ENCODE measurements around the gene PML. TPM values are rescaled to one million over a fixed set of nuclear protein-coding genes. Genes with fewer than 3 reads are reported as not detected.

The PML gene
- total and polyA plus RNA-seq, 12 donors: 17.9 to 50.1 (median 22.5) TPM

GRCh38 chr15:74040109-74040850, 45.8 kb downstream of the PML start:
- TF ChIP-seq CTCF (IDR thresholded peaks at IDR 0.05): no peak
- Histone ChIP-seq H3K27me3 (no peaks in the 10 kb centered on the region), H3K36me3 (peaks cover 0 to 70% (median 11%) of the 10 kb centered on the region in 9 donors), H3K4me3 (no peak overlapping the region), H3K27ac (peak overlapping the region; percentile 13 to 85 (median 77)), H3K4me1 (peaks cover 20 to 78% (median 55%) of the 10 kb centered on the region in 9 donors), H3K9me3 (no peaks in the 10 kb centered on the region)
- ATAC-seq: peak; percentile 51 to 80 (median 69)
- intact Hi-C loops (cut with DNase I): loop anchor here in 1 of 10 donors (10.0 kb wide), 1 partner anchor 45 kb away; the partner anchor contains the start of genes PML and STOML1
- 67 to 74% methylated on average over 7 of the region's 7 CpGs for WGBS, 2 donors
- peak in 1 of 2 donors; percentile 76 for DNase-seq

DNA sequence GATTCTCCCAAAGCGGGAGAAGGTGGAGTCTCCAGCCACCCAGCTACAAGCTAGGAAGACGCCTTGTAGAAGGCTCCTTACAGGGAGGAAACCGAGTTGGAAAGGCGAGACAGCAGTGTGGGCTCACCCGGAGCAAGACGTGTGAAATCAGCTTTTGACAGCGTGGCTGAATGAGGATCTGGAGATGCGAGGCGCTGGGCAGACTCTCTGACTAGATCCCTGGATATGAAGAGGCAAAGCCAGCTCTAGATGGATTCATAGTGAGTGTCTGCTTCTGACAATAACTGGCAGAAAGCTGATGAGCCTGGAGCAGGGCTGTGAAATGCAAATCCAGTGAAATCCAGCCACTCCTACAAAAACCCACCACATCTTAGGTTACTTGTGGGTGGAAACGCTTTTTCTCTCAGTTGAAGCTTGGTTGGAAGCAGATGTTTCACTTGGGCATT, 46.8 kb downstream of the PML start:
- Histone ChIP-seq H3K36me3 (peaks cover 0 to 59% (median 7%) of the 10 kb centered on the region in 9 donors), H3K4me1 (peaks cover 20 to 81% (median 55%) of the 10 kb centered on the region in 9 donors), H3K27ac (peak overlapping the region in 9 of 10 donors; percentile 41 to 85 (median 77)), H3K9me3 (no peaks in the 10 kb centered on the region), H3K27me3 (no peaks in the 10 kb centered on the region), H3K4me3 (no peak overlapping the region)
- DNase-seq (no peak), ATAC-seq (no peak)
- intact Hi-C loops (cut with DNase I): loop anchor here in 1 of 10 donors (10.0 kb wide), 1 partner anchor 47 kb away; the partner anchor contains the start of genes PML and STOML1
- 82 to 88% methylated on average over 10 of the region's 10 CpGs for WGBS, 2 donors
- no peak for TF ChIP-seq CTCF (IDR thresholded peaks at IDR 0.05)

GRCh38 chr15:74041777-74042435, 47.4 kb downstream of the PML start:
- H3K27ac ChIP-seq: peak overlapping the region in 6 of 10 donors; percentile 73 to 85 (median 78)
- H3K4me1 ChIP-seq: peaks cover 20 to 81% (median 58%) of the 10 kb centered on the region in 9 donors

More at GRCh38 chr15:74041777-74042435, 47.4 kb downstream of the PML start:
- TF ChIP-seq CTCF (IDR thresholded peaks at IDR 0.05): no peak
- no peak overlapping the region for H3K4me3 ChIP-seq
- H3K36me3 ChIP-seq: peaks cover 0 to 53% (median 7%) of the 10 kb centered on the region in 9 donors
- intact Hi-C loops (cut with DNase I): loop anchor here in 1 of 10 donors (10.0 kb wide), 1 partner anchor 47 kb away; the partner anchor contains the start of genes PML and STOML1
- DNase-seq: no peak
- no peaks in the 10 kb centered on the region for H3K9me3 ChIP-seq
- H3K27me3 ChIP-seq: no peaks in the 10 kb centered on the region
- 84 to 90% methylated on average over 8 of the region's 8 CpGs for WGBS, 2 donors
- no peak for ATAC-seq
